Parathyroid adenoma (tissue), 2 donors: ENCODE data around the gene TGFB1.

Experiments
- H2AFZ ChIP-seq: fragments of 300-600 bp; sonication (generic); one replicate; pipeline ENCODE4 v1.7.0; 2017; ENCODE audit warnings: antibody characterized with exemption, mild to moderate bottlenecking
- H3K27ac ChIP-seq: fragments of 300-600 bp; sonication (generic); one replicate; pipeline ENCODE4 v1.7.0; 2017
- H3K27me3 ChIP-seq: fragments of 300-600 bp; sonication (generic); one replicate; pipeline ENCODE4 v1.7.0; 2017; ENCODE audit warnings: low read length; ENCODE audit not compliant: control insufficient read depth, insufficient read depth
- H3K36me3 ChIP-seq: fragments of 300-600 bp; sonication (generic); one replicate; pipeline ENCODE4 v1.7.0; 2017; ENCODE audit warnings: low read length; ENCODE audit not compliant: control insufficient read depth, insufficient read depth
- H3K4me1 ChIP-seq: fragments of 300-600 bp; sonication (generic); one replicate; pipeline ENCODE4 v1.7.0; 2017; ENCODE audit warnings: control low read depth
- H3K4me2 ChIP-seq: fragments of 300-600 bp; sonication (generic); one replicate; pipeline ENCODE4 v1.7.0; 2017; ENCODE audit warnings: low read length
- H3K4me3 ChIP-seq: fragments of 300-600 bp; sonication (generic); one replicate; pipeline ENCODE4 v1.7.0; 2017; ENCODE audit warnings: low read depth, low read length
- H3K79me2 ChIP-seq: fragments of 300-600 bp; sonication (generic); one replicate; pipeline ENCODE4 v1.7.0; 2017; ENCODE audit warnings: control low read depth
- H3K9ac ChIP-seq: fragments of 300-600 bp; sonication (generic); one replicate; pipeline ENCODE4 v1.7.0; 2017; ENCODE audit warnings: mild to moderate bottlenecking
- H3K9me3 ChIP-seq: fragments of 300-600 bp; sonication (generic); one replicate; pipeline ENCODE4 v1.7.0; 2017; ENCODE audit warnings: low read length; ENCODE audit not compliant: control insufficient read depth
- CTCF ChIP-seq: fragments of 300-600 bp; sonication (generic); IDR thresholded peaks from one replicate; pipeline ENCODE4 v1.7.0; 2017; ENCODE audit warnings: antibody characterized with exemption, mild to moderate bottlenecking
- donor health status: primary hyperparathyroidism.

TGFB1 gene

GRCh38 chr19:41324921-41325639 is 28.6 kb downstream of the TGFB1 start:
- H3K4me1 ChIP-seq, result peaks cover 22% of the 10 kb centered on the region
- H3K4me3 ChIP-seq, result no peak overlapping the region
- H3K27me3 ChIP-seq, result no peaks in the 10 kb centered on the region
- no peak overlapping the region for H3K9ac ChIP-seq
- no peaks in the 10 kb centered on the region for H3K36me3 ChIP-seq
- peak overlapping the region; percentile 75 for H2AFZ ChIP-seq
- H3K9me3 ChIP-seq, result no peaks in the 10 kb centered on the region
- H3K27ac ChIP-seq, result peak overlapping the region; percentile 59
- no peaks in the 10 kb centered on the region for H3K79me2 ChIP-seq
- H3K4me2 ChIP-seq, result peak overlapping the region; percentile 8
- no peak for TF ChIP-seq CTCF

- Histone ChIP-seq H3K4me1 (peaks cover 22% of the 10 kb centered on the region), H3K4me2 (no peak overlapping the region), H3K27ac (peak overlapping the region; percentile 59), H3K9me3 (no peaks in the 10 kb centered on the region), H3K79me2 (no peaks in the 10 kb centered on the region), H3K4me3 (no peak overlapping the region), H3K36me3 (no peaks in the 10 kb centered on the region), H2AFZ (no peak overlapping the region), H3K9ac (no peak overlapping the region), H3K27me3 (no peaks in the 10 kb centered on the region)
- no peak for TF ChIP-seq CTCF
Observed at GRCh38 chr19:41324231-41324702, 29.5 kb downstream of the TGFB1 start.

- no peaks in the 10 kb centered on the region for H3K36me3 ChIP-seq
- no peak overlapping the region for H3K4me2 ChIP-seq
- H3K9me3 ChIP-seq, result no peaks in the 10 kb centered on the region
- TF ChIP-seq CTCF, result no peak
- no peaks in the 10 kb centered on the region for H3K79me2 ChIP-seq
- no peak overlapping the region for H2AFZ ChIP-seq
- H3K9ac ChIP-seq, result no peak overlapping the region
- H3K27me3 ChIP-seq, result no peaks in the 10 kb centered on the region
- peaks cover 22% of the 10 kb centered on the region for H3K4me1 ChIP-seq
- H3K27ac ChIP-seq, result peak overlapping the region; percentile 59
- no peak overlapping the region for H3K4me3 ChIP-seq
Observed at GRCh38 chr19:41323430-41324125, 30.1 kb downstream of the TGFB1 start.

- no peak overlapping the region for H3K4me3 ChIP-seq
- H3K36me3 ChIP-seq, result no peaks in the 10 kb centered on the region
- H3K9me3 ChIP-seq, result no peaks in the 10 kb centered on the region
- no peaks in the 10 kb centered on the region for H3K79me2 ChIP-seq
- no peak overlapping the region for H2AFZ ChIP-seq
- H3K4me2 ChIP-seq, result no peak overlapping the region
- no peak for TF ChIP-seq CTCF
- no peaks in the 10 kb centered on the region for H3K27me3 ChIP-seq
- peaks cover 22% of the 10 kb centered on the region for H3K4me1 ChIP-seq
- H3K27ac ChIP-seq, result peak overlapping the region; percentile 59
- H3K9ac ChIP-seq, result no peak overlapping the region
Observed at GRCh38 chr19:41323023-41323422, 30.7 kb downstream of the TGFB1 start.
